Measurements from ENCODE around the gene RPL10. TPM values are rescaled to one million over a fixed set of nuclear protein-coding genes. Genes with fewer than 3 reads are reported as not detected.

Gene RPL10
- total RNA-seq, 1 experiment from 2014 or later, result 2,110 TPM

GRCh38 chrX:154381271-154381670 lies 16.9 kb upstream of the RPL10 start:
- H2AK5ac ChIP-seq (ENCODE audit: insufficient read length, low read length), result no peak overlapping the region
- H3K27me3 Mint-ChIP-seq (ENCODE audit: low read depth), result peaks cover 2% of the 10 kb centered on the region; the same call in 1 of the 2 replicates
- no peak overlapping the region for H3K18ac ChIP-seq (ENCODE audit: insufficient read length, low read depth, low read length)
- no peak overlapping the region for H2BK5ac ChIP-seq (ENCODE audit: insufficient read length, low read length)
- H3K4me1 Mint-ChIP-seq, result peaks cover 17 to 42% of the 10 kb centered on the region in 2 experiments
- no peaks in the 10 kb centered on the region for H4K20me1 ChIP-seq (ENCODE audit: control insufficient read depth, insufficient read depth, insufficient read length)
- H3K79me1 ChIP-seq (ENCODE audit: insufficient read depth, low read depth, low read length, poor library complexity, severe bottlenecking), result no peaks in the 10 kb centered on the region
- peaks cover 14% of the 10 kb centered on the region for H3K9me3 ChIP-seq (ENCODE audit: control insufficient read depth, low read depth, low read length)
- no peak overlapping the region for H4K91ac ChIP-seq (ENCODE audit: insufficient read length, low read depth, low read length)
- H2AFZ ChIP-seq (ENCODE audit: low read length), result no peak overlapping the region
- H3K4ac ChIP-seq (ENCODE audit: low read depth, low read length), result no peak overlapping the region
- peak overlapping the region; percentile 26 for H3K9ac ChIP-seq (ENCODE audit: extremely low read depth, insufficient read length, low read length)
- no peak overlapping the region for H3K56ac ChIP-seq (ENCODE audit: insufficient read length, low read depth, low read length)
- H3K4me1 ChIP-seq (ENCODE audit: insufficient read depth, low read length), result no peaks in the 10 kb centered on the region; the same call in 1 of the 2 replicates
- no peak overlapping the region for H3K23ac ChIP-seq (ENCODE audit: insufficient read length, low read depth, low read length)
- peak overlapping the region in 1 of 3 experiments; percentile 88; a peak in 2 of 7 replicates for H3K27ac Mint-ChIP-seq
- H2BK12ac ChIP-seq (ENCODE audit: insufficient read length, low read depth, low read length), result no peak overlapping the region
- no peak overlapping the region for H2BK20ac ChIP-seq (ENCODE audit: low read depth, low read length, poor library complexity, severe bottlenecking)
- H4K8ac ChIP-seq (replicated peaks; ENCODE audit: insufficient read length, low read depth, low read length), result no peak overlapping the region
- no peak overlapping the region for H3T11ph ChIP-seq (ENCODE audit: low read length)
- H3K4me2 ChIP-seq (ENCODE audit: insufficient read depth, insufficient read length, low read length), result peak overlapping the region; percentile 37
- TF ChIP-seq CTCF (conservative IDR thresholded peaks at IDR 0.05), result no peak
- H3K27ac ChIP-seq (ENCODE audit: insufficient read length, low read depth, low read length), result peak overlapping the region; percentile 83
- H3K36me3 Mint-ChIP-seq (ENCODE audit: insufficient read depth in 1 of 3, low read depth in 3 of 3), result peaks cover 15 to 29% (median 22%) of the 10 kb centered on the region in 3 experiments
- H3K27me3 ChIP-seq (ENCODE audit: insufficient read depth, low read length), result no peaks in the 10 kb centered on the region
- H3K14ac ChIP-seq (ENCODE audit: insufficient read depth, low read length), result no peak overlapping the region
- H4K5ac ChIP-seq (ENCODE audit: insufficient read length, low read depth, low read length), result no peak overlapping the region
- H3K79me2 ChIP-seq (ENCODE audit: insufficient read depth, low read length), result no peaks in the 10 kb centered on the region; the same call in 1 of the 2 replicates
- no CpG with 5 or more reads among the region's 6 CpGs for WGBS (ENCODE audit: extremely low coverage, insufficient read length, low lambda C conversion rate)
- peaks cover 46 to 53% of the 10 kb centered on the region in 2 experiments for H3K9me3 Mint-ChIP-seq
- H2BK120ac ChIP-seq (ENCODE audit: low read depth, low read length, poor library complexity, severe bottlenecking), result no peak overlapping the region
- peaks cover 9% of the 10 kb centered on the region for H3K23me2 ChIP-seq (ENCODE audit: insufficient read length, low read depth, low read length, poor library complexity, severe bottlenecking)
- H3K4me3 Mint-ChIP-seq, result peak overlapping the region; percentile 42 to 48; a peak in 3 of 5 replicates
- DNase-seq, result no peak
- H2BK15ac ChIP-seq (ENCODE audit: low read depth, low read length), result no peak overlapping the region
